GM21526 (cell line): ENCODE data around the gene DPT.

Experiments
- ATAC-seq: cut with Tn5 transposase; IDR thresholded peaks from one replicate; pipeline ENCODE4 v1.9.1; 2021; ENCODE audit warnings: moderate library complexity; ENCODE audit not compliant: unreplicated experiment, low FRiP score

The DPT gene

GRCh38 chr1:168739908-168740307 lies 10.9 kb upstream of the DPT start:
- ATAC-seq = no peak

GRCh38 chr1:168736520-168736919 lies 7.5 kb upstream of the DPT start:
- ATAC-seq = no peak

GRCh38 chr1:168735974-168736373 lies 7.0 kb upstream of the DPT start:
- no peak for ATAC-seq

- ATAC-seq = no peak
Measured at GRCh38 chr1:168734946-168735345, 5.9 kb upstream of the DPT start.

GRCh38 chr1:168734271-168734670 lies 5.3 kb upstream of the DPT start:
- ATAC-seq = no peak

GRCh38 chr1:168733241-168733640 lies 4.2 kb upstream of the DPT start:
- no peak for ATAC-seq

GRCh38 chr1:168732736-168733135 lies 3.7 kb upstream of the DPT start:
- ATAC-seq = no peak

GRCh38 chr1:168731244-168731953 lies 2.4 kb upstream of the DPT start:
- no peak for ATAC-seq

GRCh38 chr1:168729405-168729802 lies 398 bp upstream of the DPT start:
- ATAC-seq = no peak

- no peak for ATAC-seq
Measured at GRCh38 chr1:168726719-168727118, 2.3 kb downstream of the DPT start.

GRCh38 chr1:168726281-168726680 lies 2.7 kb downstream of the DPT start:
- no peak for ATAC-seq

- no peak for ATAC-seq
Measured at GRCh38 chr1:168725831-168726230, 3.2 kb downstream of the DPT start.

GRCh38 chr1:168725060-168725459 lies 3.9 kb downstream of the DPT start:
- no peak for ATAC-seq

GRCh38 chr1:168723000-168723399 lies 6.0 kb downstream of the DPT start:
- ATAC-seq = no peak

- ATAC-seq = no peak
Measured at GRCh38 chr1:168720839-168721238, 8.2 kb downstream of the DPT start.

- peak; percentile 70 for ATAC-seq
Measured at GRCh38 chr1:168719306-168720111, 9.5 kb downstream of the DPT start.

- no peak for ATAC-seq
Measured at GRCh38 chr1:168717906-168718891, 10.8 kb downstream of the DPT start.

- ATAC-seq = no peak
Measured at GRCh38 chr1:168714012-168714411, 15.0 kb downstream of the DPT start.

GRCh38 chr1:168709405-168710363 lies 19.3 kb downstream of the DPT start:
- no peak for ATAC-seq
